Stimulated activated naive B cell treated with anti-CD40 and anti-IgM and Interleukin-4, amounts not matched to agents 10 μg/mL and 1 μg/mL and 100 μg/mL, for 72 hours (primary cell): ENCODE measurements around the gene FN3K.

Source experiments
- ATAC-seq, 2 donors: fragments of 150-1000 bp; cut with Tn5 transposase; replicated peaks; 2 replicates each; pipeline ENCODE4 v1.10.0; 2021; ENCODE audit warnings: moderate library complexity in 1 of 2
- DNase-seq: peaks from one replicate; pipeline ENCODE4 v3.0.0; 2021
- H3K27ac Mint-ChIP-seq: one replicate; pipeline ENCODE4 v1.8.0; 2022; ENCODE audit warnings: mild to moderate bottlenecking, mixed read lengths
- H3K27me3 Mint-ChIP-seq, 2 donors: one replicate each; pipeline ENCODE4 v1.8.0; 2022; ENCODE audit warnings: mixed read lengths in 2 of 2
- H3K36me3 Mint-ChIP-seq, 2 donors: one replicate each; pipeline ENCODE4 v1.8.0; 2022; ENCODE audit warnings: mixed read lengths in 2 of 2, mild to moderate bottlenecking in 1 of 2
- H3K4me1 Mint-ChIP-seq, 2 donors: one replicate each; pipeline ENCODE4 v1.8.0; 2022; ENCODE audit warnings: mixed read lengths in 2 of 2, mild to moderate bottlenecking in 1 of 2
- H3K4me3 Mint-ChIP-seq, 2 donors: one replicate each; pipeline ENCODE4 v1.8.0; 2022; ENCODE audit warnings: mild to moderate bottlenecking in 2 of 2, mixed read lengths in 2 of 2, moderate library complexity in 1 of 2
- H3K9me3 Mint-ChIP-seq, 2 donors: one replicate each; pipeline ENCODE4 v1.8.0; 2022; ENCODE audit warnings: mixed read lengths in 2 of 2, mild to moderate bottlenecking in 1 of 2

FN3K gene

GRCh38 chr17:82798752-82799151 lies 63.3 kb downstream of the FN3K start:
- Mint-ChIP-seq H3K27me3 (no peaks in the 10 kb centered on the region), H3K4me1 (peaks cover 0 to 11% of the 10 kb centered on the region in 2 donors), H3K4me3 (no peak overlapping the region), H3K36me3 (peaks cover 34 to 55% of the 10 kb centered on the region in 2 donors), H3K27ac (no peak overlapping the region), H3K9me3 (peaks cover 3 to 6% of the 10 kb centered on the region in 2 donors)
- no peak for ATAC-seq
- DNase-seq, result no peak

GRCh38 chr17:82799591-82799990 lies 64.2 kb downstream of the FN3K start:
- H3K27ac Mint-ChIP-seq, result no peak overlapping the region
- H3K27me3 Mint-ChIP-seq, result no peaks in the 10 kb centered on the region
- peaks cover 3 to 6% of the 10 kb centered on the region in 2 donors for H3K9me3 Mint-ChIP-seq
- H3K4me3 Mint-ChIP-seq, result no peak overlapping the region
- DNase-seq (no peak), ATAC-seq (no peak)
- H3K4me1 Mint-ChIP-seq, result peaks cover 0 to 11% of the 10 kb centered on the region in 2 donors
- H3K36me3 Mint-ChIP-seq, result peaks cover 34 to 55% of the 10 kb centered on the region in 2 donors
